ENCODE data around the gene PDXK.

Gene PDXK

GRCh38 chr21:43809853-43810504 lies 91.0 kb downstream of the PDXK start:
- no peak for DNase-seq (ENCODE audit: extremely low read depth, low read depth)
- TF ChIP-seq, protein P1, sequence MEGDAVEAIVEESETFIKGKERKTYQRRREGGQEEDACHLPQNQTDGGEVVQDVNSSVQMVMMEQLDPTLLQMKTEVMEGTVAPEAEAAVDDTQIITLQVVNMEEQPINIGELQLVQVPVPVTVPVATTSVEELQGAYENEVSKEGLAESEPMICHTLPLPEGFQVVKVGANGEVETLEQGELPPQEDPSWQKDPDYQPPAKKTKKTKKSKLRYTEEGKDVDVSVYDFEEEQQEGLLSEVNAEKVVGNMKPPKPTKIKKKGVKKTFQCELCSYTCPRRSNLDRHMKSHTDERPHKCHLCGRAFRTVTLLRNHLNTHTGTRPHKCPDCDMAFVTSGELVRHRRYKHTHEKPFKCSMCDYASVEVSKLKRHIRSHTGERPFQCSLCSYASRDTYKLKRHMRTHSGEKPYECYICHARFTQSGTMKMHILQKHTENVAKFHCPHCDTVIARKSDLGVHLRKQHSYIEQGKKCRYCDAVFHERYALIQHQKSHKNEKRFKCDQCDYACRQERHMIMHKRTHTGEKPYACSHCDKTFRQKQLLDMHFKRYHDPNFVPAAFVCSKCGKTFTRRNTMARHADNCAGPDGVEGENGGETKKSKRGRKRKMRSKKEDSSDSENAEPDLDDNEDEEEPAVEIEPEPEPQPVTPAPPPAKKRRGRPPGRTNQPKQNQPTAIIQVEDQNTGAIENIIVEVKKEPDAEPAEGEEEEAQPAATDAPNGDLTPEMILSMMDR (IDR thresholded peaks at IDR 0.05; ENCODE audit: low read depth, low read length): no peak

DNA sequence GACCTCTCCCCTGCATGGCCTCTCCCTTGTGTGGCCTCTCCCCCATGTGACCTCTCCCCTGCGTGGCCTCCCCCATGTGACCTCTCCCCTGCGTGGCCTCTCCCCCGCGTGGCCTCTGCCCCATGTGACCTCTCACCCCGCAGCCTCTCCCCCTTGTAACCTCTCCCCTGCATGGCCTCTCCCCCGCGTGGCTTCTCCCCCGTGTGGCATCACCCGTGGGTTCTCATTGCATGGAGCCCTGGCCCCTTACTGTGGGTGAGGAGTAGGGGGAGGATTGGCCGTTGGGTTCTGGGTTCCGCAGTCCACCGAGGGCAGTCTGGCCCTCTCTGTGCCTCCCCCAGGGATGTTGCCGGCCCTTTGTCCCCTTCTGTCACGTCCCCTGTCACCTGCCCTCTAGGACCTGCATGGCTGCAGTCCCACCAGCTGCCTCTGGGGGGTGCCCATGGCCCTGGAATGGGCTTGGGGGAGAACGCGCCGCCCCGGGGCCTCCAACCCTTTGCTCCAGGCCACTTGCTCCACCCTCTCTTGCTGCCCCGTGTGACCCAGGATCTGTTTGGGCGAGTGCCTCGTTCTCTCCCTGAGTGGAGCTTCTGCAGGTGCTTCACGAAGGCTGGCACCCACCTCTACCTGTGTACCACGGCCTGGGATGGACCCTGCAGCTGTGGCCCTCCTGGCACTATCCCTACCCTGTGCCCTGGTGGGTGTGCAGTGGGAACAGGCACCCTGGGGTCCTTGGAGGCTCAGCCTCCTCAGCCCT lies 91.8 kb downstream of the PDXK start:
- DNase-seq (ENCODE audit: extremely low read depth, low read depth): no peak
- TF ChIP-seq, protein P1 (IDR thresholded peaks at IDR 0.05; ENCODE audit: low read depth, low read length): peak; percentile 95

DNA sequence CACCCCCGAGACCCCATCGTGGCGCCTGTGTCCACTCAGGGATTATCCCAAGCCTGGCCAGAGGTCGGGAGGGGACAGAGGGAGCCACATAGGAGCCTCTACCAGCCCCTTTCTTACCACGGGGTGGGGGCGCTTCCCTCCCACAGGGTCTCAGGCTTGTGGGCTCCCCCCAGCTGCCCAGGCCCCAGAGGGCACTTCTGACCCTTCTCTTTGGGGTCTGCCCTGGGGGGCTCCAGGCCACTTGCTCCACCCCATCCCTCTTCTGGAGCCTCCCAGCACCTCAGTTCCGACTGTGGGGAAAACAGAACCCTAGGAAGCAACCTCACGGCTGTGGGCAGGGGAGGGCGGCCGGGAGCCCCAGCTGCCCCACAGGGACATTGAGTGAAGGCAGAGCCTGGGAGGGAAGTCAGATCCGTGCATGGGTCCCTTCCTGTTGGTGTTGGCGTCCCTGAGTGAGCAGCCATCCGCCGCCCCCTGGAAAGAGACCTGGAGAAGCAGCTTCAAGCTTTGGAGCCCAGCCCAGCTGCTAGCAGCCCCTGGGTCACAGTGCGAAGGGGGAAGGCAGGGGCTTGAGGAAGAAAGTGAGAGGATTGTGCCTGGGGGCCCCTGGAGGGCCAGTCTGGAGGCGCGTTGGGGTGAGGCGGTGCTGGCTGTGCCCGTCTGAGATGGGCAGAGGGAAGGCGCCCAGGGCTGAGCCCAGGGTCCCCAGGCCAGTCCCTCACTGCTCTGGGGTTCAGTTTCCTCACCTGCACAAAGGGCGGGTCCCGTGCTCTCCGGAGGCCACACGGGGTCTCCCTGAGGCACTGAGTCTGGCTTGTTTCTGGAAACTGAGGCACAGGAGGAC lies 92.6 kb downstream of the PDXK start:
- TF ChIP-seq, protein P1 (IDR thresholded peaks at IDR 0.05; ENCODE audit: low read depth, low read length): no peak
- DNase-seq (ENCODE audit: extremely low read depth, low read depth): no peak
